ENCODE results near the gene PLEKHJ1. TPM values are rescaled to one million over a fixed set of nuclear protein-coding genes. Genes with fewer than 3 reads are reported as not detected.
"Not testable (repeated sequence)": the region's sequence is repeated elsewhere in the genome, so short reads cannot be mapped to it uniquely, and the experiment has no call there.

PLEKHJ1 gene
- 72.5 and 74.4 TPM in 2 replicates for total RNA-seq

GRCh38 chr19:2236314-2237050, at the start of gene PLEKHJ1, which contains the start of gene SF3A2:
PLEKHJ1 (minus strand) TSS chr19:2236329; CDS start chr19:2236248, 81 bp downstream.
SF3A2 (plus strand) TSS chr19:2236824; CDS start chr19:2243419, 6,595 bp downstream.
- intact Hi-C loops (cut with micrococcal nuclease): loop anchor here (1.0 to 5.0 kb wide), 9 partner anchors 33 to 376 kb away; partner anchors contain the start of genes AP3D1, DOT1L, IZUMO4 and LMNB2

- intact Hi-C loops (cut with micrococcal nuclease): no loop called here
These were observed 47.8 kb upstream of the PLEKHJ1 start for GRCh38 chr19:2283835-2284507.

DNA sequence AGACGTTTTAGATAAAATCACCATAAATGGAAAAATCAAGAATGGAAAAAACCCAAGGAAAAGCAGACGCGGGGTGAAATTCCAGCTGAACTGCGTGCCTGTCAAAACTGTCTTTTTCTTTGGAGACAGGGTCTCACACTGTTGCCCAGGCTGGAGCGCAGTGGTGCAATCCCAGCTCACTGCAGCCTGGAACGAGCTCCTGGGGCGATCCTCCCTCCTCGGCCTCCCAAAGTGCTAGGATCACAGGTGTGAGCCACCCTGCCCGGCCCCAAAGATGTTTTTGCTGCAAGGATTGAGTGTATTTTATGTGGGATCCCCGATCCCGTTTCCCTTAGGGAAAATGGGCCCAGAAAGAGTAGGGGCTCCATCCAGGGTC, 46.7 kb upstream of the PLEKHJ1 start:
- intact Hi-C loops (cut with micrococcal nuclease): no loop called here

DNA sequence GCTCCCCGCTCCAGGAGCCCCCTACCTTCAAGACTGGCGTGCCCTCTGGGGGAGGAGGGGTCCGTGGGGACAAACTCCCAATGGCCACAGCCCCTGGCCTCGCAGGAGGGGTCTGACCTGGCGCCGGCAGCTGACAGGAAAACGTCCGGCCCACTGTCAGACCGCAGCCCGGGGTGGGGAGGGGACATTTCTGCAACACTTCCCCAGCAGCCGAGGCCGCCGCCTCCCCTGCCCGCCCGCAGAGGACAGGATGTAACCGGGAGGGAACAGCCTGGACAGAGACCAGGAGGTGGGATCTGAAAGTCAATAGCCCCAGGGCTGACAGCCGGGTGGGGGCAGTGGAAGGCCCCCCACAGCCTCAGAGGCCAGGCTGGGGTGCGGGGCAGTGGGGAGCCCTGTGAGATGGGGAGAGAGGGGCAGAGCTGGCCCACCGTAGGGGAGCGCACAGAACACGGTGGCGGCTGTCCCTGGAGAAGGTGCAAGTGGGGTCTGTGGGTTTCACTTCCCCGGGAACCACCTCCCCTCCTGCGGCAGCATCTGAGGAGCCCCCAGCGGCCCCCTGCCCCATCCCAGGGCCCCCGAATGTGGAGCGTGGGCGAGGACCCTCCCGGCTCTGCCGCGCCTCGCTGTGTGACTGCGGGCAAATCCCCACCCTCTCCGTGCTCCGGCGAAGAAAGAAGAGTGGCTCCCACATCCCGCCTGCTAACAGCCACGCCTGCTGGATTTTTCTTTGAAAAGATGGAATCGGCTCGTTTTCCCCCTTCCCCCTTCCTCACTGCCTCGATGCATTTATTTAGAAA, 46.1 kb upstream of the PLEKHJ1 start, which contains the start of gene PEAK3:
TSS of gene PEAK3 (minus strand) at position 114 of the 800 bp plus-strand sequence. CDS start 1,244 bp downstream, outside the sequence.
- intact Hi-C loops (cut with micrococcal nuclease): no loop called here

DNA sequence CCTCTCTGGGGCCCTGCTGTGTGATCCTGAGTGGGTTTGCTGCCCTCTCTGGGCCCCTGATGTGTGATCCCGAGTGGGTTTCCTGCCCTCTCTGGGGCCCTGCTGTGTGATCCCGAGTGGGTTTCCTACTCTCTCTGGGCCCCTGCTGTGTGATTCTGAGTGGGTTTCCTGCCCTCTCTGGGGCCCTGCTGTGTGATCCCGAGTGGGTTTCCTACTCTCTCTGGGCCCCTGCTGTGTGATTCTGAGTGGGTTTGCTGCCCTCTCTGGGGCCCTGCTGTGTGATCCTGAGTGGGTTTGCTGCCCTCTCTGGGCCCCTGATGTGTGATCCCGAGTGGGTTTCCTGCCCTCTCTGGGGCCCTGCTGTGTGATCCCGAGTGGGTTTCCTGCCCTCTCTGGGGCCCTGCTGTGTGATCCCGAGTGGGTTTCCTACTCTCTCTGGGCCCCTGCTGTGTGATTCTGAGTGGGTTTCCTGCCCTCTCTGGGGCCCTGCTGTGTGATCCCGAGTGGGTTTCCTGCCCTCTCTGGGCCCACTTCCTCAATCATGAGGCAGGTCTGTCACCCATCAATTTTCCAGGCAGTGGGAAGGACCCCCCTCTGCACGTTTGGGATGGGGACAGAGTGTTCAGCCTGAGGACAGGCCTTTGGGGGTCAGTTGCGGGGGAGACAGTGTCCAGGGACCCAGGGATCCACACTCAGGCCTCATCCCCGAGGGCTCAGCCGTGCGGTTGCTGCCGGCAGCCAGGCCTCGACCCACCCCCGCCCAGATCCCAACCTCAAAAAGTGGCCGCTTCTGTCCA, 45.3 kb upstream of the PLEKHJ1 start:
- intact Hi-C loops (cut with micrococcal nuclease): not testable (repeated sequence)

- intact Hi-C loops (cut with micrococcal nuclease): no loop called here
These were observed 44.6 kb upstream of the PLEKHJ1 start for GRCh38 chr19:2280633-2281264.

DNA sequence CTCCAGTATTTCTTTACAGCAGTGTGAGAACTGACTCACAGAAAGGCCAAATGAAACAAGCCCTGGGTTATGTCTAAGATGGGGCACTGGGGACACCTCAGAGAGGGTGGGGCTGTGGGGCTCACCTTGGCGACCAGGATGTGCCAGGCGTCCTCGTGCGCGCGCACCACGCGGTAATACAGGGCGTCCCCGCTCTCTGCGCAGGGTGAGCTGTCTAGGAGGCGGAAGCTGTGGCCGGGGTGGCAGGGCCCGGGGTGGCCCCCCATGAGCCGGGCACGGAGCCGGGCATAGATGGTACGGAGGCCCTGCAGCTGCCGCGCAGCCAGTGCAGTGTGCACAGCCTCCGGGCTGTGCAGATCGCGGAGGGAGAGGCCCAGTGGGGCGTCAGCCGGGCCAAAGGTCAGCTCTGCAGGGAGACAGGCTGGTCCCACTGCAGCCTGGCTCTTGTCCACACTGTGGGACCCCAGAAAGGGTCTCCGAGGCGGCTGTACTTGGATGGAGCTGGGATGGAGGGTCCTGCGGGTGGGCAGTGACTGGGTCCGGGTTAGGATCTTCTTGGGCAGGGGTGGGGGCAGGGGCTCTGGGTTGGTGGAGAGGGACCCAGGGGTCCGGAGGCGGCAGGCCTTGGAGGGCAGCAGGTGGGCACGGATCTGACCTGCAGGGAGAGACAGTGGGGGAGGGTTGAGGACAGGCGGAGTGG, 42.5 kb upstream of the PLEKHJ1 start:
- intact Hi-C loops (cut with micrococcal nuclease): loop anchor here (10.0 kb wide), 1 partner anchor 336 kb away; no protein-coding TSS in a partner anchor

DNA sequence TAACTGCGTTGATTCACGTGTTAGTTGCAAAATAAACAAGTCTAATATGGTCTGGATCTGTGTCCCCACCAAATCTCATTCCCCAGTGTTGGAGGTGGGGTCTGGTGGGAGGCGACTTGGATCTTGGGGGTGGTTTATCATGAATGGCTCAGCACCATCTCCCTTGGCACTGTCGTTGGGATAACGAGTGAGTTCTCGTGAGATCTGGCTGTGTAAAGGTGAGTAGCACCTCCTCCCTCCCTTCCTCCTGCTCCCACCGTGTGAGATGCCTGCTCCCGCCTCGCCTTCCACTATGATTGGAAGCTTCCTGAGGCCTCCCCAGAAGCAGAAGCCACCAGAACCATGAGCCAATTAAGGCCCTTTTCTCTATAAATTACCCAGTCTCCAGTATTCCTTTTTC, 41.0 kb upstream of the PLEKHJ1 start:
- intact Hi-C loops (cut with micrococcal nuclease): loop anchor here (10.0 kb wide), 1 partner anchor 338 kb away; no protein-coding TSS in a partner anchor

GRCh38 chr19:2276429-2276986, 40.4 kb upstream of the PLEKHJ1 start:
- intact Hi-C loops (cut with micrococcal nuclease): loop anchor here (10.0 kb wide), 1 partner anchor 338 kb away; no protein-coding TSS in a partner anchor

GRCh38 chr19:2275588-2276428, 39.7 kb upstream of the PLEKHJ1 start:
- intact Hi-C loops (cut with micrococcal nuclease): loop anchor here (10.0 kb wide), 1 partner anchor 339 kb away; no protein-coding TSS in a partner anchor

GRCh38 chr19:2274931-2275535, 38.9 kb upstream of the PLEKHJ1 start:
- intact Hi-C loops (cut with micrococcal nuclease): loop anchor here (5.0 to 10.0 kb wide), 4 partner anchors 117 to 340 kb away; partner anchors contain the start of genes AP3D1, IZUMO4 and MOB3A

GRCh38 chr19:2274185-2274711, 38.1 kb upstream of the PLEKHJ1 start:
- intact Hi-C loops (cut with micrococcal nuclease): loop anchor here (5.0 to 10.0 kb wide), 4 partner anchors 118 to 341 kb away; partner anchors contain the start of genes AP3D1, IZUMO4 and MOB3A

DNA sequence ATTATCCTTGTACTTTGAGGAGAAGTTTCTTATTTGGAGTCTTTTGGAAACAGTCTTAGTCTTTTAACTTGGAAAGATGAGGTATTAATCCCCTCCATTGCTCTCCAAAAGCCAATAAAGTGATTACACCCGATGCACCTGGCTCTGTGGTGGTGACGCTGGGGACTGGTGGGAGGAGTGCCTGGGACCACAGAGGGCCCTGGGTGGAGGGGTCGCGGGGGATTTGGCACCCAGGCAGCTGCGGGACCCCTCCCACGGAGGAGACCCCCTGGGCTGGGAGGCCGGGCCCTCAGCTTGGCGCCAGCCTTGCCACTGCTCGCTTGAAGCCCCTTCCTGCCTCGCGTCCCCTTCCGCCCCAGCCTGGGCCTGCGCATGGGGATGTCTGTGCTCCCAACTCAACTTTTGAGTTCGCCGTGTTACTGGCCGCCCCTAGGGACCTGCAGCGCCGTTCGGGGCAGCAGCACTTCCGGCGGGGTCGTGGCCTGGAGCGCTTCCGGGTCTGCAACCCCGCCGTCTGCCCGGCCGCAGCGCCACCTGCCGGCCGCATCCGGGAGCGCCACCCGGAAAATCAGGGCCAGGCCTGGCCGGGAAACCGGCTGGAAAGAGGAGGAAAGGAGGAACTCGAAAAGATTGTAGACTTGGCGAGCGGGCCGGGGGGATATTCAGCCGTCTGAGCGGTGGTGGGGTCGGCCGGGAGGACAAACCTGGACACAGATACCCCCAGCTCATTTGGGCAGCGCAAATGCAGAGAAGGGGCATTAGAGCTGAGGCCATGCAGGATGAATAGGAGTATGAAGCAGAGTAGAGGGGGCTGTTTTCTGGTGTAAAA, 37.4 kb upstream of the PLEKHJ1 start:
- intact Hi-C loops (cut with micrococcal nuclease): loop anchor here (1.0 to 10.0 kb wide), 5 partner anchors 37 to 341 kb away; partner anchors contain the start of genes AP3D1, IZUMO4, MOB3A and PLEKHJ1

GRCh38 chr19:2271234-2272103, 35.3 kb upstream of the PLEKHJ1 start:
- intact Hi-C loops (cut with micrococcal nuclease): loop anchor here (5.0 to 10.0 kb wide), 4 partner anchors 119 to 343 kb away; partner anchors contain the start of genes AP3D1, IZUMO4 and MOB3A
